Thyroid gland (tissue), 4 donors: Measurements from ENCODE around the gene ANXA8.

Source experiments
- CTCF ChIP-seq, 6 experiments: fragments of 200-600 bp in 3 of 6; fragments of 450-650 bp in 3 of 6; sonication (generic) in 3 of 6; IDR thresholded peaks; one replicate each; pipeline ENCODE4 v1.5.1; 2016 to 2019; ENCODE audit warnings: antibody characterized with exemption in 6 of 6, mild to moderate bottlenecking in 2 of 6, inconsistent platforms in 1 of 6, moderate library complexity in 1 of 6
- POLR2A ChIP-seq, 2 donors: fragments of 450-650 bp; IDR thresholded peaks; one replicate each; pipeline ENCODE4 v1.6.1; 2017; ENCODE audit warnings: antibody characterized with exemption in 2 of 2, mild to moderate bottlenecking in 2 of 2, moderate library complexity in 1 of 2

DNA sequence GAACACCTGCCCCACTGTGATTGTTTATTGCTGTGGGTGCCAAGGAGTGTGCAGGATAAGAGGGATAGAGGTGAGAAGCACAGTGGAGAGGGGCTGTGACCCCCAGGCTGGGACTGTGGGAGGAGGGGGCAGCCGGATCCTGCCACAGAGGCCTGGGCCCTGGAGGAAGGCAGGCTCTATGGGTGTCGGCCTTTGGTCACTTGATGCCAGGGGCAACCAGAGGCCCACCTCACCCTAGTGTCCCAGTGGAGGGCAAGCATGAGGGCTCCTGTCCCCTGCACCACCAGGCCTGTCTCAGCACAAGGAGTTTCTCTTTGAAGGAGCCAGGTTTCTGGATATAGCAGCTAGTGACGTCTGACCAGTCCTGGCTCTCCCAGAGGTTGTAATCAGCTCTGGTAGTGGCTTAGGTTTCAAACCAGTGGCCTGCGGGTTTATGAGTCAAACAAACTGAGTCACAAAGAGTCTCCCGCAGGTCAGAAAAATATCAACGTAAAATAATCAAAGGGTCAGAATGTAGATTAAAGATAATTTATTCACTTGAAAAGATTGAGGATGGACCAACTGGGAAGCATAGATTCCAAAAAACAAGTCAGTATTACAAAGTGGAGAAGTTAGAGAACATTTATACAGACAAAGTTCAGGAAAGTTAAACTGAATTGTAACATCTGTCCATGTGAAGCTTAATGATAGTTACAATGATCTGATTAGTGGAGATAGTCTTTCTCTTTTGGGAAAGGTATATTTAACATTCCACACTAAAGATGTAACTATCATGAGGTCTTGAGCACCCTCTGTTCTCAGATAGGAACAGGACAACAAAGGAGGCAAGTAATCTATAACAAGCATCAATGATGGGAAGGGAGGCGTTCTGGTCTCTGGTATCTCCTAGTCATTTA is 62.6 kb downstream of the ANXA8 start:
- TF ChIP-seq CTCF (IDR thresholded peaks at IDR 0.05), result no peak
- no peak for TF ChIP-seq POLR2A (IDR thresholded peaks at IDR 0.05)
